Activated CD4-positive, CD25-positive, alpha-beta regulatory T cell treated with anti-CD3 and anti-CD28 coated beads, Interleukin-2, amount 50 U/mL, for 72 hours (primary cell): Measurements from ENCODE around the gene ATAT1.
"Not testable (repeated sequence)": the region's sequence is repeated elsewhere in the genome, so short reads cannot be mapped to it uniquely, and the experiment has no call there.

Experiments
- DNase-seq: peaks from one replicate; pipeline ENCODE4 v3.0.0; 2021

Gene ATAT1

DNA sequence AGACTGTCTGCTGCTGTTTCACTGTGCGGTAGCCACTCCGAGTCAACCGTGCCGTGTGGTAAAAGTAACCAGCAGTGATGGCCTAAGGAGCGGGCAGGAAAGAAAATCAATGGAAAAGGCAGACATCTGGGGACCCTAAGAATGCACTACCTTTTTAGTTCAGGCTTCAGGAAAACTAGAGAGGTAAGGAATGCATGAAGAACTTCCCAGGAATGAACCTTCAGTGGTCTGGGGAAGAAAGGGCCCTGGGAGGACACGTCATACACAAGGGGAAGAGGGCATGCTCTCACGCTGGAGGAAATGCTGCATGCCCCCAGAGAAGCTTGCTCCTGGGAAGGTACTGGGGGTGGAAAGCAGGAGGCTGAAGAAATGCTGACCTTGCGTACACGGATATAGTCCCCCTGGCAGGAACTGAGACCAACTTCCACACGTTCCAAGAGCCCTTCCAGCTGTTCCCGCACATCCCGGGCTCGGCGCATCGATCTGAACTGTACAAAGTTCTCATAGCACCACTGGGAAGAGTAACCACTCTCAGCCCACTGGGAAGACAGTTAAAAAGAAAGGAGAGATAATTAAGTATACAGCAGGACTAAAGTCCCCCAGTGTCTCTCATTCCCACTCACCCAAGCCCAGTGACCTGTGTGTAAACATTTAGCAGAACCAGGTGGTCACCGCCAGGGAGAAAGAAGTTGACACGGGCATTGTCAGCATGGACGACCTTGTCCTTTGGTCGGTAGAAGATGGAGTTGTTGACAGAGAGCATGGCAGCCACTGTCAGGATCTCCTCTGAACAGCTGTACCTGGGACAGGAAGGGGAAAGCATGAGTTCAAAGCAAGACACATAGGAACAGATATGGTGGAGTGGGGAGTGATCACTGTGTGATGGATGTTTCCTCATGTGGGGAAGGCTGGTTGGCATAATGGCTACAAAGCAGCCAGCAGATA is 28.4 kb downstream of the ATAT1 start:
- DNase-seq: no peak

DNA sequence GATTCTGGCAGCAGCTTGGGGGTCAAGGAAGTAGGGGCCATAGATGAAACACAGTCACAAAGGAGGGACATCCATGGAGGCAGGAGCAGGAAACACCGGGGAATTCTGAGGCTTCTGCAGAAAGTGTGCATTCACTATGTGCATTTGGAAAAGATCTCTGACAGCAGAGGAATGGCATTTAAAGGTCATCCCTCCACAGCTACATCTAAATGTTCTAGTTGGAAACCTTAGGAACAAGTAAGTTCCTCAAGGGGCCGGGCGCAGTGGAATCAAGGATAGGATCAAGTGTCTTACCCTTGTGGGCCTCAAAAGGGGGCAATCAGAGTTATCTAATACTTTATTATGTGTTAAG is 29.0 kb downstream of the ATAT1 start:
- no peak for DNase-seq

DNA sequence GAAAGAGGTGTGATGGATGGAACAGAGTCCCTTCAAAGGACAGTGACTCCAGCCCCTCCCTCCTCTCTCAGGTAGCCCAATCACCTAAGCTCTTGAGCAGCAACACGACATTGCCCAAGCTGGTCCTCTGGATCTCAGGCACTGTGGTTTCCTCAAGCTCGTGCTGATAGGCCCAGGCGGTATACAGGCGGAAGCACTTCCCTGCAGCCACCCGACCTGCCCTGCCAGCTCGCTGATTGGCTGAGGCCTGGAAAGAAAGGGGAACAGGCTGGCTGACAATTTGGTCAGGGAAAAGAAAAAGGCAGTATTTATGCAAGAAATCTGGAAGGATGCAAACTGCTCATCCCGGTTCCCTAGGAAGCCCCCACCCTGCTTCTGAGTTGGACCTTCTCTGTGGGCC is 29.8 kb downstream of the ATAT1 start:
- no peak for DNase-seq

DNA sequence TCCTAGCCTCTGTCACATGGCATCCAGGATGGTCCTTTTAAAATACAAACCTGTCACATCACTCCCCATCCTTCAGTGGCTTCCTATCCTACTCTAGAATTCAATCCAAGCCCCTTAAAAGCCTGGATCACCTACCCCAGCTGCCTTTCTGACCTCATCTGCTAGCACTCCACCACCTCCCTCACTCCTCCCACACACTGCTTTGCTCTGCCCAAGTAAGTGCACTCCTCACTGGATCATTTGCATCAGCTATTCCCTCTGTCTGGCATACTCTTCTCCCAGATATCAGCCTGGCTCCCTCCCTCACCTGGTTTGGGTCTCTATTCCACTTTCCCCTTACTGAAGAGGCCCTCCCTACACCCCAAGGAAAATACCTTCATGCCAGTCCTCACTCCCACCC is 30.8 kb downstream of the ATAT1 start:
- DNase-seq: no peak

DNA sequence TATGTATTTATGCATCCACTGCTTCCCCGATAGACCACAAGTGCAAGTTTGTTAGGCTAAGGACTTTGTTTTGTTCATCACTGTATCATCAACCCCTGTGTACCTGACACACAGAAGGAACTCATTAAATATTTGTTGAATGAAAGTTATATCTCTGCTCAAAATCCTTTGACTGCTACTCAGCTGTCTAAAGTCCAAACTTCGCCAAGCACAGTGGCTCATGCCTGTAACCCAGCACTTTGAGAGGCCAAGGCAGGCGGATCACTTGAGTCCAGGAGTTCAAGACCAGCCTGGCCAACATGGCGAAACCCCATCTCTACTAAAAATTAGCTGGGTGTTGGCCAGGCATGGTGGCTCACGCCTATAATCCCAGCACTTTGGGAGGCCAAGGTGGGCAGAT is 31.2 kb downstream of the ATAT1 start:
- DNase-seq: not testable (repeated sequence)

DNA sequence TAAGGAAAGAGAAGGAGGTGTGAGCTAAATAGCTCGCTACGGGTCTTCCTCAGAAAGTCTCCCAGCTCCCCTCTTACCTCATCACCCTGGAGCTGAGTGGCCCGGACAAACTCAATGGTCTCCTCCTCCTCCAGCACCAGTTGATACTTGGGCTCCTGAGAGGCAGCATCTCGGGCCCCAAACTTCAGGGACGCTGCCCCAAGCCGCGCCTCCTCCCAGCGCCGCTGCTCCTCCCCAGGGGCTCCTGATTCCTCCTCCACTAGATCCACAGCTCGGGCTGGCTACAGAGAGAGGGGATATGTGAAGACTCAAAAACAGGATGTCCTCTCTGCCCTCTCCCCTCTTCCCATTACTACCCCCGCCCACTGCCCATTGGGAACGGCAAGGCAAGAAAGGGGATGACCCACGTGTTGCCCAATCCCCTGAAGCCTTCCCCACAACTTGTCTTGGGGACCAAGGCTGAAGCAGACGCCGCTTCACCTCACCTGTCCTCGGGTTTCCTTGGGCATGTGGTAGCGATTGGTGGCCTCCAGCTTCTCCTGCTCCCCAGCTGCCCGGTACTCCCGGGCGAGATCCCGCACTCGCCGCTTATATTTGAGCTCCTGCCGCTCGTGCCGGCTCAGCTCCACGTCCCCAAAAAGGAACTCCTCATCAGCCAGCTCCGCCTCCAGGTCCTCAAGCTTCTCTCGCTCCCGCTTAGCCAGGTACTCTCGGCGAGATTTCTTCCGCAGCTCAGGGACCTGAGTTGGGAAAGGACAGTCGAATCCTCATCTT is 38.5 kb downstream of the ATAT1 start:
- DNase-seq: no peak

DNA sequence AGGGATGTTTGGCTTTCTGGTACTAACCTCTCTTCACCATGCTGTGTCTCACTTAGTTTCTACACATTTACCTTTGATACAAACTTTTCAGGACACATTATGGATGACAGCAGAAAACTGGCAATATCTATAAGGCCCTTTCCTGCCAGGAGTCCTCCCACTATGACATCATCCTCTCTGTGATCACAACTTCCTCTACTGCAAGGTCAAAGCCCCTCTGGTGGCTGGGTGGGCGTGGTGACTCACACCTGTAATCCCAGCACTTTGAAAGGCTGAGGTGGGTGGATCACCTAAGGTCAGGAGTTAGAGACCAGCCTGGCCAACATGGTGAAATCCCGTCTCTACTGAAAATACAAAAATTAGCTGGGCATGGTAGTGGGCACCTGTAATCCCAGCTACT is 39.6 kb downstream of the ATAT1 start:
- not testable (repeated sequence) for DNase-seq

DNA sequence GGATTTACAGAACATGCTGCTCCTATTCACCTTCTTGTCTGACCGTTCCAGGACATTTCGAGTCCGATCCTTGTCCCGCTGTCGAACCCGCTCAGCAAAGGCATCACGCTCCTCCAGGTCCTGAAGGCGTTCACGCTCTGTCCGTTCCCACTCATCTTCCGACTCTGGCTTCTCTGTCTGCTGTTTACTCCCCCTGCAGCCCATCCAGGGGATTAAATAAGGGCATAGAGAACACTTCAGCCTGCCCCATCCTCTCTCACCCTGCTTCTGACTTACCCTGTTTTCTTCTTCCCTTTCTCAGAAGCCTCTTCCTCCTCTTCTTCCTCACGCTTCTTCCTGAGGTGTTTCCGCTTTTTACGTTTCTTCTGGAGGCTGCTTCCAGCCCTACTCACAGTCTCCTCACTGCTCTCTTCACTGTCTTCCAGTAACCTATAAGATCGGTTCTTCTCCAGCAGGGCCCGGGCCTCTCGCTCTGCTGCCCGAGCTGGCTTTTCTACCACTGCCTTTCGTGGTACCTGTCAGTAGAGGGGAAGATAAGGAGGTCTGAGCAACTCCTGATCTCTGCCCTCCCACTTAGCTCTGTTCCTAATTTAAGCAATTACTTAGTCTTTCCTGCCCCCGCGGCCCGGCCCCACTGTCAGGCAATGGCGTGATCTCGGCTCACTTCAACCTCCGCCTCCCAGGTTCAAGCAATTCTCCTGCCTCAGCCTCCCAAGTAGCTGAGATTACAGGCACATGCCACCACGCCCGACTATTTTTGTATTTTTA is 44.3 kb downstream of the ATAT1 start:
- DNase-seq: no peak

DNA sequence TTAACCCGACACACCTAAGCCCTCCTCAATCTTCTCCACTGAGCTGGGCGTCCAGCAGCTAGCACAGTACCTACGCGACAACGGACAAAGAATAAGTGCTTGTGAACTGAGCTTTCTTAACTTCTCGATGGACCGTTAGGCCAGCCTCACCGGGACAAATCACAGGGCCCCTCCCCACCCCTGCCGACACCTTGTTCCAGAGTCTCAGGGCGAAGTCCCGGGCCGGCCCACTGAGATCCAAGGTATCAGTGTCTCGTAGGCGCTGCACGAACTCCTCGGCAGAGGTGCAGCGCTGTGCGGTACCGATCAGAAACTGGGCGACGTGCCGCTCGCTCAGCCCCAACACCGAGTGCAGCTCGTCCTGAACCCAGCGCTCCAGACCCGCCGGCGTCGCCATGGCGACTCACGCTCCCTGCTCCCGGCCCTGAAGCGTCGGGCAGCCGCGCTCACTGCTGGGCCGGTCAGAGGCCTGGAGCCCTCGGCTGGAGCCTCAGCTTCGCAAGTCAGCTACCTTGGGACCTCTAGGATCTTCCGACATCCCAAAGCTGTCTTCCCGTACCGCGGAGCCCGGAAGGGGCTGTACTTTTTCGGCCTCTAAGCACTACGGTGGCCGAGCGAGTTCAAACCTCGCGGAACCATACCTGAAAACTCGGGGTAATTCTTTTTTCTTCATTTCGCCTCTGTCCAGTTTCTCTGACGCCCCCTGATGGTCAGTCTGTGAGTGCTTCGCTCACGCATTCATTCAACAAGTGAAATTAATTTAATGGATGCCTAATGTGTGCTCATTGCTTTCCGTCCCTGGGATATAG is 46.0 kb downstream of the ATAT1 start, which contains the start of gene DHX16:
TSS of gene DHX16 (minus strand) at position 562 of the 809 bp plus-strand sequence. CDS start at position 397, 165 bp downstream.
- DNase-seq: peak; percentile 89

DNA sequence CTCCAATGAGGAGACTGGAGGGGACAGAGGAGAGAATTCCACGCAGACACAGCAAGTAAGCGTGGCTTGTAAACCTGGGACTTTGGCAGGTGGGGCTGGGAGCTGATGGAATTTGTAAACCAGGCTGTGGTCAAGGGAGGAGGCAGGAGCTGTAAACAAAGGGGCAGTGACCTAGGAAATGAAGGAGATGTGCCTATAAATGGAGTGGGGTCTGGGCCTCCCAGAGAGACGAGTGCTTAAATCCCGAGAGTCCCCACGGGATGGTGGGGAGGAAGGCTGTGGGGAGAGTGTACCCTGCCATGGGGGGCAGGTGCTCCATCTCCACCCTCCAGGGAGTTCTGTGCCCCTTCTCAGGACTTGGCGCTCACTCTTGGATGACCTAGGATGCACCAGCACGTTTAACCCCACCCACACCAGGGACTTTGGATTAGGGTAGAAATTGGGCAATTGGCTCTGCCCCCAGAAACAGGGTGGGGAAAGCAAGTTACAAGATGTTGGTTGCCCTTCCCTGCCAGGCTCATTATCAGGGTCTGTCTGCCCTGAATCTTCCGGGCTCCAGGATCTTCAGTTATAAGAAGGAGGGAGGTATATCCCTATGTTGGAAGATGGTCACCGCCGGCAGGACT is 50.1 kb downstream of the ATAT1 start:
- DNase-seq: no peak

DNA sequence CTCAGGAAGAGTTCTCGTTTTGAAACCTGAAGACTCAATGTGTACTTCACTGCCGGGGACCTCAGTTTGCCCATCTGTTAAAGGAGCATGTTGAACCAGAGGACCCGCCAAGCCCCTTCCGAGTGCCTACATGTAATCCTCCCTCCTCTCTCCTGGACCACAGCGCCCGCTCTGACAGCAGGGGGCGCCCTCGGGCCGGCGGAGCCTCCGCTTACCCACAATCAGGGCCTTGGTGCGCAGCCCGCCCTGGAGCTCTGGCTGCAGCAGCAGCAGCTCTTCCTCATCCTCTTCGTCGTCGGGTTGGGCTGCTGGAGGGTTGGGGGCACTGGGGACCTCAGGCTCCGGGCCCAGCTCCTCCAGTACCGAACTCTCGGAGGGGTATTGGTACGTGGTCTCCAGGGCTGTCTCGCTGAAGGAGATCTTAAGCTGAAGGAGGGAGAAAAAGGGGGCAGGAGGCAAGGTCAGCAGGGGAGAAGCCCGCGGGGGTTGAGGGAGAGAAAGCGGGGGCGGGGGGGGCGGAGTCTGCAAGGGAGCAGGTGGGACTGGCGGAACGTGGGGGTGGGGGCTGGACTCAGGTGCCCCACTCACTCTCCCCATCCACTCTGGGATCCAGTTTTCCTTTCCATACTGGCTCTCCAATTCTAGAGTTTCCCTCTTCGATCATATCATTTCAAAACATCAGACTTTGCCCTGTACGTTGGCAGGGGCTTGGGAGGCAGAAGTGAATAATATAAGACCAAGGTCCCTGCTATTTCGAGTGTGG is 52.5 kb downstream of the ATAT1 start:
- DNase-seq: peak; percentile 93

DNA sequence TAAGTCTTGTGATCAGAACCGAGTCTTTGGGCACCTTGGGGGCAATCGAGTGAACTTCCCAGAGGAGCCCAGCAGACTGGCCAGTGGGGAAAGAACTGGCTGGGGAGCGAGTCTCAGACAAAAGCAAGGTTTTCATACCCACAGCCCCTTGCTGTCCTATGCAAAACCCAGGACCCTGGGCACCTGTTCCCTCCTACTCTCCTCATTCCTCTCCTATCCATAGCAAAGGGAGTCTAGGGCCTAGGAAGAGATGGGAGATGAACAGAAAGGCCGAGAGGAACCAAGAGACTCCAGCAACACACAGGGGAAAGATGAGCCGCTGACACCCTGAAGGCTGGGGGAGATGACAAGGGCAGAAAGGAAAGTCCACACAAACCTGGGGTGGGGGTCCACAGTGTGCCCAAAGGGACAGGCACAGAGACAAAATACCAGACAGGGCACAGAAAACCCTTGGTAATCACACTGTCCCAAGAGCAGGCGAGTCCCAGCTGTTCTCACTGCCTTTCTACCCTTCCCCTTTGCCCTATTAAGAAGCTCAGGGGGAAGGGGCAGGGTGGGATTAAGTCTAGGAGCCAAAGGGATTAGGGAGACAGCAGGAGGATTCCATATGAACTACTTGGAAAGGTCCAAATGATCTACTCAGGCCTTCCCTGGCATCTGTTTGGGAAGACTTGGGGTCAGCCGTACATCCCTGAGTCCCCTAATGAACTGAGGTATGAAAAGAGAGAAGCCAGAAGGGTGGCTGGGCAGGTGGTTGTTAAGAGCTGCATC is 53.3 kb downstream of the ATAT1 start:
- DNase-seq: no peak

DNA sequence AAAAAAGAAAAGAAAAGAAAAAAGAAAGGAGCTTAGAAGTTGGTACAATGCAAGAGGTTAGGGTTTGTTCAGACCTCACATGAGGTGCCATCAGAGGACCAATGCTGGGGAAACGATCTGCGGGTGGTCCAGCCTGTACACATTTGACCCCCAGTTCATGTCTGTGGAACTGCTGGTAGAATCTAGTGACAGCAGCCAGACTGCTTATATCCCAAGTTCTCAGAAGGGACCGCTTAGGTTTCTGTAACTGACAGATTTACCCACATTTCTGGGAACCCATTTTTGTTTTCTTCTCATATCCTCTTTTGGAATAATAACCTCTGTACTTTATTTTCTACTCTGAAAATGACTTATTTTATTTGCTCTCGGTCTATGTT is 55.1 kb downstream of the ATAT1 start:
- no peak for DNase-seq

DNA sequence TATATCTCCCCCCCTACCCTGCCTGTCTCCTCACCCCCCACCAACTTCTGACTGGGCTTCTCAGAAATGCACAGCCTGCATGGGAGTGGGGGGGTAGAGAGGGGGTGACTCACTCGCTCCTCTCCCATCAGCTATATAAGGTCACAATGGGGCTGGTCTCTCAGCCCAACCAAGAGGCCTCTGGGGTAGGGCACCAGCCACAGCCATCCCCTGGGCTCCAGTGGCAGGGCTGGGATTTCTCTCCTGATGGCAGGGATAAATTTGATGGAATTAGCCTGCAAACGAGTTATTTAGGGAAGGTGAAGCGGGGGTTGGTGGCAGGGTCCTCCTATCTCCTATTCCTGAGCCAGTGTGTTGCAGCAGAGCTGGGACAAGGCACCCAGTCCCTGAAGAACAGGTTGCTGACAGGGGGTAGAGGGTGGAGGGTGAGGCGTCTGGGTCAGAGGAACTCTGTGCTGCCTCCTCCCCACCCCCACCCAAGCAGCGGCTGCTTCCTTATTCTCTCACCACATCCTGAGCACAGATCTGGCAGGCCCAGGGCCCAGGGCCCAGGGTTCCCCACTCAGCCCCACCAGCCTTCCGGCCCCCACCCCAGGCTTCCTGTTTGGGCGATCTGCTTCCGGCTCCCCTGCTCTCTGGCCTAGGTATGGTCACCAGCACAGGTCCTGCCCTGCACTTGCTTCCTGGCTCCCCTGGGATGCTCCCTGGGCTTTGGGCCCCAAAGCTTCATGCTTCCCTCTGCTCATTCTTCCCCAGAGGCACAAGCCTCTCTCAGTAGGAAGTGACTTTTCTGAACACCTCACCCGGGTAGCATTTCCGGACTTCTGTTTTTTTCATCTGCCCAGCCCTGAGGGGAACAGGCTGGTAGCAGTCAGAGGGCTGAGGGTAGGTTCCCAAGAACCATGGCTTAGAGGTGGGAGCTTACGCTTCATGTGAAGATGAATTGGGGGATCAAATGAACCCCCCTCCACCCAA is 55.8 kb downstream of the ATAT1 start:
- DNase-seq: peak; percentile 83

DNA sequence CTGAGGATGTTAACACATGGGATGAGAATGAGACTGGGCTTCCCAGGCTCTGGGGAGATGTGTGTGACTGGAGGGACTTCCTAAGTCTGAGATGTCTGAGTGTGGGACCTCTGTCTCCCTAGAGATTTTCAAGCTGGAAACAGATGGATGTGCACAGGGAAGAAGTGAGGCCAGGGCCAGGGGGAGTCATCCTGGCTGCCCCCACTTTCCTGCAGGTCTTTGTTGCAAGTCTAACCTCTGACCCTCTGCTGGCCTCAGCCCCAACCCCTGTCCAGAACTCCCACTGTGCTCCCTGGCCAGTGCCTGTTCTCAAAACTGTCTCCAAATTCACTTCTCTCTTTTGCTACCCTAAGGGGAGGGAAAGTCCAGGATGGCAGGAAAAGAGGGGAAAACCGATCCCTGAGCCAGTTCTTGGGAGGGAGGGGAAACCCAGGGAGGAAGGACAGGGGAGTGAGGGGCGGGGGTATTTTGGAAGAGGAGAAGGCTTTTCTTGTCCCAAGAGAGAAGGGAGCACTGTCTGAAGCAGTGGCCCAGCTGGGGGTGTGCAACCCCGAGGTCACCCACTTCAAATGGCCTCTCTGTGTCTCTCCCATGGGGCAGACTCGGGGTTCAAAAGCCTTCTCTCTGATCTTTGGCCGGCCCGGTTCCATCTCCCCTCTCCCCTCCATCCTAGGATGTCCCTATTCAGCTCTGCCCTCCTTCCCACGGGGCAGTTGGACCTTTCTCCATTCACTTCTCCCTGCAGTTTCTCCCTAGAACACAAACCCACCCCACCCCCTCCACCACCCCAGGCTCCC is 56.7 kb downstream of the ATAT1 start:
- no peak for DNase-seq

DNA sequence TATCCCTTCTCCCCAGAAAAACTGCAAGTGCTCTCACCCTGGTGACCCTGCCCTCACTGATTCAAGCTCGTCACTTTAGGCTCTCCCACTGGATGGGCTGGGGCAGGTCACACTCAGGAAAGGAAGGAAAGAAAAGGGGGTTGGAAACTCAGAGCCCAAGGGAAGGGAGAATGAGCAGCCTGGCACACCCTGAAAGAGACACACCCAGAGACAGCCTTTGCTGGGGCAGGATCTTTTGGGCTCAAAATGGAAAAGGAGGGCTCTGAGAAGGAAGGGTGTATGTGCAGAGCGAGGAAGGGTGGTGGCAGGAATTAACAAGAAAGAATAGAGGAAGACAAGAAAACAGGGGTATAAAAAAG is 57.3 kb downstream of the ATAT1 start:
- no peak for DNase-seq

DNA sequence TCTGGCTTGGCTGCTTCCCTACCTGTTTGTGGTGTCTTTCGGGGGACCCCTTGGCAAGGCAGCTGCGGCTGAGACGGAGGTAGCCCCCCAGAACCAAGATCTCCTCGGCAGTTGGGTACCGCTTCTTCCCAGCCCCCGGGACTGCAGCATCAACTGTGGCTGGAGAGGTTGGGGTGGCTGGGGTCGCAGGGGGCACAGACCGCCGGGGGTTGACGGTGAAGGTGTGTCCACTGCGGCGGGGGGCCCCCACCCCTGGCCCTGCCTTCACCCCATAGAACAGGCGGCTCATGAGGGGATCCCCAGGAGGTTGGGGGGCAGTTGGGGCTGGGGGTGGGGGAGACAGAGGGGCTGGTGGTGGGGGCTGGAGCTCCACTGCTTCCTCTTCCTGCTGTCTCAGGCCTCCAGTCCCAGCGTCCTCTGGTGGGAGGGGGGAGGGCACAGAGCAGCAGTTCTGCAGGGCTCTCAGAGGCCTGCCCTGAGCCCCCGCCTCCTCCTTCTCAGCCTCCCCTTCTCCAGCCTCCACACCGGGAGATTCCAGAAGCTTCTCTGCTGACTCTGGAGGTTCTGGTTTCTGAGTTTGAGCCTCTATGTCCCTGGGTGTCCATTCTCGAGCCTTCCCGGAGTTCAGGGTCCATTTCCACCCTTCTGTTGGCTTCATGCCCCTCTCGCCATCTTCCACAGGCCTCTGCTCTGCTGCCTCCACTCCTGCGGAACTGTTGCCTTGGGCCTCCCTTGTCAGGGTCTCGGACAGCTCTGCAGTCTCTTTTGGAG is 57.9 kb downstream of the ATAT1 start:
- DNase-seq: no peak
